KOPT-K1 (cell line): ENCODE data around the gene SUMF1.

ENCODE experiments used
- H3K27ac ChIP-seq: fragments of 200-600 bp; sonication (generic); 2 replicates; pipeline ENCODE4 v1.5.1; 2016; ENCODE audit warnings: antibody characterized with exemption, mild to moderate bottlenecking, low read depth, low read length; ENCODE audit not compliant: poor library complexity, severe bottlenecking
- H3K36me3 ChIP-seq: fragments of 200-600 bp; sonication (generic); 2 replicates; pipeline ENCODE4 v1.5.1; 2017; ENCODE audit warnings: antibody characterized with exemption, mild to moderate bottlenecking, low read length, moderate library complexity; ENCODE audit not compliant: insufficient read depth
- H3K9me3 ChIP-seq: fragments of 200-600 bp; sonication (generic); 2 replicates; pipeline ENCODE4 v1.5.1; 2017; ENCODE audit warnings: antibody characterized with exemption, low read length, mild to moderate bottlenecking; ENCODE audit not compliant: insufficient read depth, poor library complexity, severe bottlenecking

SUMF1 gene

GRCh38 chr3:4320096-4320911 is 146.8 kb downstream of the SUMF1 start:
- H3K27ac ChIP-seq, result no peak overlapping the region
- H3K9me3 ChIP-seq, result no peaks in the 10 kb centered on the region
- H3K36me3 ChIP-seq, result peaks cover 38% of the 10 kb centered on the region

DNA sequence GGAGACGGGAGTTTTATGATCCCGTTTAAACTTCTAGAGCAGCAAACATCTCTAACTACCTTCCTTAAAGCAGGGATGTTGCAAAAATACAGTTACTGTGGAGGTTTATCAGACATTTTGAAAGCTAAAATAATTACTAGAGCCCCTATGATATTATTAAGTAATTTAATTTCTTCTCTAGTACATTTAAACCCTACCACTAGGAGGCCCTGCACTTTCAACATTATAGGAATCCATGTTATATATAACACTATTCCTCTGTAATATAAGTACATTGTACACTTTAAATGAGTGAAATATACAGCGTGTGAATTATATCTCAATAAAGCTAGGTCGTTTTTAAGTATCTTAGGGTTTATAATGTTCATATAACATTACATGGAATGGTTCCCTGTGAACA is 152.4 kb downstream of the SUMF1 start:
- Histone ChIP-seq H3K9me3 (no peaks in the 10 kb centered on the region), H3K27ac (no peak overlapping the region), H3K36me3 (peaks cover 79% of the 10 kb centered on the region)

DNA sequence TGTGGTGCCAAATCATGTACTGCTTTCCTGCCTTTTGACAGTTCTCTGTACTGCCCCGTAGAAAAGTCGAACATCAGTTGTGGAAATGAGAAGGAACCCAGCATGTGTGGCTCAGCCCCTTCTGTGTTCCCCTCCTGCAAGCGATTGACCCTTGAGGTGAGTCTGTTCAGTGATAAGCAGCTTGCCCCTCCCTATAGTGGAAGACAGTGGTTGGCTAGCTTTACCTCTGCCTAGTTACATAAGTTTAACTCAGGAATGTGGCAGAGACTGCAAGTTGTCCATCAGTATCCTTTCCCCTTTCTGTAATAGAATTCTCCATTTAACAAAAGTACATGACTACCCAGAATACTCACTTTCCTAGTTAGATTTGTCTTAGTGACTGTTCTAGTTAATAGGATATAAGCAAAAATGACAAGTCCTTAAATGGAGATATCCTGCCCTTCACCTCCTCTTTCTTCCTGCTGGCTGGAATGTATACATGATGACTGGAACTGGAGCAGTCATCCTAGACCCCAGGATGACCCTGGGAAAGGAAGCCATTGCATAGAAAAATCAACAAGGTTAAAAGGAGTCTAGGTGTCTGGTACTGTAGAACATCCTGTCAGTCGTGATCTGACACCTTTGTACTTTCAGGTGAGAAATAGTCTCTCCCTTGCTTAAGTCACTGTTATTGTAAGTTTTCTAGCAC is 153.3 kb downstream of the SUMF1 start:
- no peaks in the 10 kb centered on the region for H3K9me3 ChIP-seq
- H3K27ac ChIP-seq, result no peak overlapping the region
- H3K36me3 ChIP-seq, result peaks cover 85% of the 10 kb centered on the region

DNA sequence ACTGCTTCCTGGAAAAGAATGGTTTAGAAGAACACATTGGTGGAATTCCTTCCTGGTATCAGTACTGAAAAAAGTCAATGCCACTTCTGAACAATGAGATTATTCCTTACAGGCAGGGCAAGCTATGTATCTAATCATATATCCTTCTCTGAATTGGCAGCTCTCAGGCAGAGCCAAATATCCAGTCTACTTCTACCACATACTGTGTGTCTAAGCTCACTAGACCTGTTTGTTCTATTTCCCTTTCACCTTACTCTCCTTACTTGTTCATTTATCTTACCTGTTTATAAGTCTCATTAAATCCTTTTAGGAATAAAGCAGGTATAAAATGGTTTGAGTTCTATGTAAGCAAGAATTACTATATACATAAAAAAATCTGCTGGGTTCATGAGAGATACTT is 155.6 kb downstream of the SUMF1 start:
- no peak overlapping the region for H3K27ac ChIP-seq
- H3K36me3 ChIP-seq, result peaks cover 83% of the 10 kb centered on the region
- no peaks in the 10 kb centered on the region for H3K9me3 ChIP-seq
